GM06990 (cell line): Measurements from ENCODE around the gene CT45A10.
A peak's percentile ranks its signal among the peaks of the same experiment; 100 is the strongest.
"Not testable (repeated sequence)": the region's sequence is repeated elsewhere in the genome, so short reads cannot be mapped to it uniquely, and the experiment has no call there.

ENCODE experiments used
- DNase-seq: peaks from one replicate; pipeline ENCODE4 v3.0.0-alpha.2; 2011; ENCODE audit not compliant: insufficient read length; ENCODE audit errors: extremely low read depth
- H3K27me3 ChIP-seq: replicated peaks from 2 replicates; pipeline ENCODE4 v1.6.0; 2011; ENCODE audit warnings: low read length; ENCODE audit not compliant: control insufficient read depth, insufficient read depth
- H3K36me3 ChIP-seq: 2 replicates; pipeline ENCODE4 v1.5.1; 2011; ENCODE audit warnings: low read length; ENCODE audit not compliant: control insufficient read depth, insufficient read depth
- H3K4me3 ChIP-seq: replicated peaks from 2 replicates; pipeline ENCODE4 v1.5.1; 2011; ENCODE audit warnings: low read depth, mild to moderate bottlenecking, control low read depth, low read length
- CTCF ChIP-seq: IDR thresholded peaks from 2 replicates; pipeline ENCODE4 v1.5.1; 2011; ENCODE audit warnings: low read length, control low read depth, mild to moderate bottlenecking, inconsistent platforms; ENCODE audit not compliant: insufficient read depth, poor library complexity, severe bottlenecking

CT45A10 gene, protein sequence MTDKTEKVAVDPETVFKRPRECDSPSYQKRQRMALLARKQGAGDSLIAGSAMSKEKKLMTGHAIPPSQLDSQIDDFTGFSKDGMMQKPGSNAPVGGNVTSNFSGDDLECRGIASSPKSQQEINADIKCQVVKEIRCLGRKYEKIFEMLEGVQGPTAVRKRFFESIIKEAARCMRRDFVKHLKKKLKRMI

GRCh38 chrX:135893294-135893817, at the start of gene CT45A10, which contains the start of gene SAGE1:
CT45A10 (minus strand) TSS chrX:135893444; CDS start chrX:135885344, 8,100 bp downstream.
SAGE1 (plus strand) TSS chrX:135893716; CDS start chrX:135896243, 2,527 bp downstream.
- Histone ChIP-seq H3K4me3 (no peak within 1 kb of the TSS), H3K27me3 (no peaks in the 10 kb centered on the region)
- no peak for TF ChIP-seq CTCF

GRCh38 chrX:135931644-135932487, 38.6 kb upstream of the CT45A10 start:
- H3K4me3 ChIP-seq: no peak overlapping the region
- TF ChIP-seq CTCF: peak; percentile 83
- no peaks in the 10 kb centered on the region; the same call in 1 of the 2 replicates for H3K27me3 ChIP-seq
- H3K36me3 ChIP-seq: no peaks in the 10 kb centered on the region
- DNase-seq: no peak

More at GRCh38 chrX:135893294-135893817, at the start of gene CT45A10, which contains the start of gene SAGE1:
- no peaks in the 10 kb centered on the region for H3K36me3 ChIP-seq
- DNase-seq: no peak

DNA sequence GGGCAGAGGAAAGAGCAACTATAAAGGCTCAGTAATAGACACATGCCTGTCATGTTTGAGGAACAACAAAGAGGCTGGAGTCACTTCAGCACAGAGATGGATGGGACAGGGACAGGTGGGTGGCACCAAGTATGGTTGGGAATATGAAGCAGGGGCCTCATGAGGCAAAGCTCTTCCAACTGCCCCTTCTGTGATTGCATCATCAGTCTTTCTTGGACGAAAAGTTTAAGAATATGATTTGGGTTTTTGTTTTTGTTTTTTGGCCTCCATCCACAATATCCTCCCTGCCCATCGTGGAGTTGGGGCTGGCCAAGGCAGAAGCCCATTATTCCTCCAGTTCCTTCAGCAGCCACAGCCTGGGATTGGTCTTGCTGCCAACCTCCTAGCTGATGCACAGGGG, 34.7 kb upstream of the CT45A10 start:
- TF ChIP-seq CTCF: no peak
- Histone ChIP-seq H3K36me3 (no peaks in the 10 kb centered on the region), H3K27me3 (no peaks in the 10 kb centered on the region; the same call in 1 of the 2 replicates), H3K4me3 (no peak overlapping the region)
- no peak for DNase-seq

GRCh38 chrX:135923353-135923752, 30.1 kb upstream of the CT45A10 start:
- Histone ChIP-seq H3K27me3 (no peaks in the 10 kb centered on the region; the same call in 1 of the 2 replicates), H3K36me3 (no peaks in the 10 kb centered on the region), H3K4me3 (no peak overlapping the region)
- DNase-seq: no peak
- peak; percentile 24 for TF ChIP-seq CTCF

DNA sequence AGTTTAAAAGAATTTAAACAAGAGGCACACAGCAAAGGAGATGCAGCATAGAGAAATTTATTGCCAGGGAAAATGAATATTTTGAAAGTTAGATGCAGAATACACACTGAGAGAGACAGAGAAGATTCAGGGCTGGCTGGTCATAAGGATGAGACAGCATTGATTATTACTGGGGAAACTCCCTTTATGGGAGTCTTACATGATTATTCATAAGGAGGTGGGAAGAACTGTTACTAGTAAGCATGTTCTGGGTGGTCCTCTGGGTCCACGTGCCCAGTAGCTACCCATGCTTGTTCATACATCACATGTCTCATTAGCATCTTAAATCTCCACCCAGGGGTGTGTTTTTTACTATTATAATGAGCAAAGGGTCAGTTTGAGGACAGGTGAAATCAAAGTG, 27.3 kb upstream of the CT45A10 start:
- not testable (repeated sequence) for DNase-seq, H3K27me3 ChIP-seq

GRCh38 chrX:135914404-135914803, 21.2 kb upstream of the CT45A10 start:
- Histone ChIP-seq H3K4me3 (no peak overlapping the region), H3K27me3 (no peaks in the 10 kb centered on the region), H3K36me3 (no peaks in the 10 kb centered on the region)
- TF ChIP-seq CTCF: no peak
- no peak for DNase-seq

More for the DNA sequence above, 27.3 kb upstream of the CT45A10 start:
- not testable (repeated sequence) for H3K4me3 ChIP-seq, H3K36me3 ChIP-seq
